ENCODE measurements around the gene FBXW4. TPM values are rescaled to one million over a fixed set of nuclear protein-coding genes. Genes with fewer than 3 reads are reported as not detected.

Gene FBXW4
- total and polyA plus RNA-seq, 10 of the 15 experiments (the other 5 are each of a cell fraction or from before 2014, with no cell fraction given): 5.7 to 42.0 (median 27.5) TPM

- no TSS peak for BruUV-seq (replicated peaks)
- in situ Hi-C loops (cut with MboI) (no loop called here), intact Hi-C loops (cut with micrococcal nuclease; ENCODE audit: unreplicated experiment) (loop anchor here (5.0 kb wide), 1 partner anchor 403 kb away; no protein-coding TSS in a partner anchor)
- ChIA-PET RAD21 (ENCODE audit: unreplicated experiment) (no interaction called here), SMC1A (ENCODE audit: uncharacterized antibody, unreplicated experiment) (no interaction called here), POLR2A (no interaction called here), CTCF (no interaction called here)
- TF ChIP-seq MYC (IDR thresholded peaks at IDR 0.05; ENCODE audit: insufficient read depth, insufficient read length, insufficient replicate concordance, low read length, severe bottlenecking): no peak
- no peak for TF ChIP-seq MXI1 (IDR thresholded peaks at IDR 0.05; ENCODE audit: low read depth, low read length)
- TF ChIP-seq TAF1 (IDR thresholded peaks at IDR 0.05; ENCODE audit: borderline replicate concordance, low read depth, low read length): no peak
- TF ChIP-seq EGR1 (IDR thresholded peaks at IDR 0.05; ENCODE audit: borderline replicate concordance in 1 of 2, low read depth in 2 of 2, low read length in 2 of 2): no peak
- TF ChIP-seq IKZF1 (conservative IDR thresholded peaks at IDR 0.05): no peak
- TF ChIP-seq EP300 (IDR thresholded peaks at IDR 0.05; ENCODE audit: borderline replicate concordance in 1 of 2, control insufficient read depth in 1 of 2, low read depth in 2 of 2, low read length in 2 of 2): no peak
- TF ChIP-seq USF2 (IDR thresholded peaks at IDR 0.05; ENCODE audit: borderline replicate concordance, low read depth, low read length): no peak
- TF ChIP-seq ELK1 (IDR thresholded peaks at IDR 0.05; ENCODE audit: low read depth, low read length): no peak
- no peak for TF ChIP-seq SMAD5 (IDR thresholded peaks at IDR 0.05; ENCODE audit: low read depth)
- TF ChIP-seq ZNF24 (IDR thresholded peaks at IDR 0.05): no peak
- TF ChIP-seq SREBF1 (IDR thresholded peaks at IDR 0.05; ENCODE audit: low read length): no peak
- no peak for TF ChIP-seq BCLAF1 (IDR thresholded peaks at IDR 0.05)
- no peak for TF ChIP-seq ZNF687 (IDR thresholded peaks at IDR 0.05)
- Histone ChIP-seq H4K20me1 (ENCODE audit: control insufficient read depth, insufficient read depth) (no peaks in the 10 kb centered on the region), H2AFZ (ENCODE audit: control insufficient read depth, low read depth, low read length) (no peak overlapping the region), H3K27me3 (replicated peaks in 1 of 2; ENCODE audit: control insufficient read depth in 2 of 2, insufficient read depth in 2 of 2, low read length in 1 of 2) (peaks cover 0 to 4% of the 10 kb centered on the region in 2 experiments; a peak in 1 of 4 replicates), H3K9ac (ENCODE audit: control insufficient read depth, insufficient read depth, low read length) (no peak overlapping the region), H3K4me3 (no peak overlapping the region), H3K4me2 (ENCODE audit: control insufficient read depth, insufficient read depth) (no peak overlapping the region), H3K36me3 (ENCODE audit: control insufficient read depth in 2 of 2, insufficient read depth in 2 of 2, low read length in 1 of 2) (no peaks in the 10 kb centered on the region), H3K9me3 (replicated peaks; ENCODE audit: control insufficient read depth, insufficient read depth, low read length) (no peaks in the 10 kb centered on the region), H3K79me2 (ENCODE audit: control insufficient read depth, insufficient read depth, low read length) (no peaks in the 10 kb centered on the region), H3K27ac (ENCODE audit: control insufficient read depth, insufficient read depth) (no peak overlapping the region), H3K4me1 (ENCODE audit: control insufficient read depth, insufficient read depth, low read length) (peaks cover 9% of the 10 kb centered on the region)
- FAIRE-seq (no peak), ATAC-seq (no peak), DNase-seq (ENCODE audit: low read depth, low spot score) (no peak)
- 83% methylated on average over 5 of the region's 5 CpGs for WGBS (ENCODE audit: insufficient coverage, insufficient replicate concordance, low lambda C conversion rate, missing lambda C conversion rate)
Measured at GRCh38 chr10:101565370-101565900, 129.5 kb downstream of the FBXW4 start.

Data from GM12878 (cell line).